IPS-18c (cell line): ENCODE data around the gene OVCA2.
A peak's percentile ranks its signal among the peaks of the same experiment; 100 is the strongest.
"Not testable (repeated sequence)": the region's sequence is repeated elsewhere in the genome, so short reads cannot be mapped to it uniquely, and the experiment has no call there.

ENCODE experiments used
- H3K4me3 ChIP-seq: 2 replicates; pipeline ENCODE4 v1.7.0; 2013; ENCODE audit warnings: low read depth, mild to moderate bottlenecking, low read length, moderate library complexity; ENCODE audit not compliant: insufficient read depth
- H3K9me3 ChIP-seq: one replicate; pipeline ENCODE4 v1.6.1; 2013; ENCODE audit warnings: mild to moderate bottlenecking, low read length, moderate library complexity; ENCODE audit not compliant: control insufficient read depth, insufficient read depth

OVCA2 gene

GRCh38 chr17:2011411-2012371 is 30.1 kb upstream of the OVCA2 start:
- no peaks in the 10 kb centered on the region for H3K9me3 ChIP-seq
- no peak overlapping the region for H3K4me3 ChIP-seq

GRCh38 chr17:2012499-2012898 is 29.3 kb upstream of the OVCA2 start:
- H3K9me3 ChIP-seq, result no peaks in the 10 kb centered on the region
- H3K4me3 ChIP-seq, result no peak overlapping the region

GRCh38 chr17:2013220-2013993 is 28.4 kb upstream of the OVCA2 start:
- H3K4me3 ChIP-seq, H3K9me3 ChIP-seq: not testable (repeated sequence)

GRCh38 chr17:2013994-2014317 is 27.9 kb upstream of the OVCA2 start:
- Histone ChIP-seq H3K4me3 (no peak overlapping the region), H3K9me3 (no peaks in the 10 kb centered on the region)

GRCh38 chr17:2015314-2015713 is 26.5 kb upstream of the OVCA2 start:
- H3K4me3 ChIP-seq, result no peak overlapping the region
- H3K9me3 ChIP-seq, result no peaks in the 10 kb centered on the region

GRCh38 chr17:2016494-2016893 is 25.3 kb upstream of the OVCA2 start:
- no peak overlapping the region for H3K4me3 ChIP-seq

GRCh38 chr17:2017274-2017941 is 24.4 kb upstream of the OVCA2 start:
- Histone ChIP-seq H3K4me3 (no peak overlapping the region), H3K9me3 (no peaks in the 10 kb centered on the region)

More at GRCh38 chr17:2016494-2016893, 25.3 kb upstream of the OVCA2 start:
- H3K9me3 ChIP-seq, result no peaks in the 10 kb centered on the region

- H3K9me3 ChIP-seq, result no peaks in the 10 kb centered on the region
- no peak overlapping the region for H3K4me3 ChIP-seq
Measured at GRCh38 chr17:2018716-2019510, 22.9 kb upstream of the OVCA2 start.

GRCh38 chr17:2019723-2020122 is 22.1 kb upstream of the OVCA2 start:
- H3K4me3 ChIP-seq, result no peak overlapping the region
- no peaks in the 10 kb centered on the region for H3K9me3 ChIP-seq

GRCh38 chr17:2020721-2021120 is 21.1 kb upstream of the OVCA2 start:
- H3K9me3 ChIP-seq, result no peaks in the 10 kb centered on the region
- no peak overlapping the region for H3K4me3 ChIP-seq

- Histone ChIP-seq H3K9me3 (no peaks in the 10 kb centered on the region), H3K4me3 (no peak overlapping the region)
Measured at GRCh38 chr17:2022647-2023240, 19.1 kb upstream of the OVCA2 start.

GRCh38 chr17:2023256-2023655 is 18.6 kb upstream of the OVCA2 start:
- Histone ChIP-seq H3K9me3 (no peaks in the 10 kb centered on the region), H3K4me3 (no peak overlapping the region)

- Histone ChIP-seq H3K4me3 (peak overlapping the region; percentile 49; the same call in 1 of the 2 replicates), H3K9me3 (no peaks in the 10 kb centered on the region)
Measured at GRCh38 chr17:2023692-2024571, 17.9 kb upstream of the OVCA2 start.

- Histone ChIP-seq H3K9me3 (no peaks in the 10 kb centered on the region), H3K4me3 (peak overlapping the region; percentile 49)
Measured at GRCh38 chr17:2024572-2025219, 17.1 kb upstream of the OVCA2 start.

GRCh38 chr17:2025220-2025621 is 16.6 kb upstream of the OVCA2 start, which contains the start of gene RTN4RL1:
RTN4RL1 (minus strand) TSS chr17:2025334; CDS start chr17:2024865, 469 bp downstream.
- Histone ChIP-seq H3K9me3 (no peaks in the 10 kb centered on the region), H3K4me3 (peak within 1 kb of the TSS; percentile 49)
